HFF-Myc (cell line): ENCODE results near the gene CYTL1.

ENCODE experiments used
- DNase-seq: peaks from one replicate; pipeline ENCODE4 v3.0.0-alpha.2; 2011; ENCODE audit warnings: low read depth; ENCODE audit errors: extremely low read depth
- H3K4me3 ChIP-seq: replicated peaks from 2 replicates; pipeline ENCODE4 v1.5.1; 2011; ENCODE audit warnings: low read depth, mild to moderate bottlenecking, control low read depth, low read length
- TF ChIP-seq, protein P1 (sequence below): IDR thresholded peaks from 2 replicates; pipeline ENCODE4 v1.5.1; 2012; ENCODE audit warnings: mild to moderate bottlenecking, low read depth, low read length, control low read depth; ENCODE audit errors: missing control alignments

Gene CYTL1

DNA sequence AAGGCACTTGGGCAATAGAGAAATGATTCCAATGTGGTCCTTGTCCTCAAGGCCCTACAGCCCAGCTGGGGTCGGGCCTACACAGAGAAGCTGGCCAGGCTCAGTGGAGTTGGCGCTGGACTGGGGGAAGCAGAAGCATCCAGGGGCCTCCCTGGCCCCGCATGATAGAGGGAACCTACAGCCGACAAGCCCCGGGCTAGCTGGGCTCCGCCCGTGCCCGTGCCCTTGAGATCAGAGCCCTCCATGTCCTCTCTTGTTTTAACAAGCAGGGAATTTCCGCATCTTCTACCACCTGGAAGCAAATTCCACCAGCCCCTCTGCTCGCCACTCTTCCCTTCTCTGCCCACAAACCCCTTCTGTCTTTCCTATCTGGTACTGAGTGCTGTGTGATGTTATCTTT lies 31.6 kb downstream of the CYTL1 start:
- TF ChIP-seq, protein P1, sequence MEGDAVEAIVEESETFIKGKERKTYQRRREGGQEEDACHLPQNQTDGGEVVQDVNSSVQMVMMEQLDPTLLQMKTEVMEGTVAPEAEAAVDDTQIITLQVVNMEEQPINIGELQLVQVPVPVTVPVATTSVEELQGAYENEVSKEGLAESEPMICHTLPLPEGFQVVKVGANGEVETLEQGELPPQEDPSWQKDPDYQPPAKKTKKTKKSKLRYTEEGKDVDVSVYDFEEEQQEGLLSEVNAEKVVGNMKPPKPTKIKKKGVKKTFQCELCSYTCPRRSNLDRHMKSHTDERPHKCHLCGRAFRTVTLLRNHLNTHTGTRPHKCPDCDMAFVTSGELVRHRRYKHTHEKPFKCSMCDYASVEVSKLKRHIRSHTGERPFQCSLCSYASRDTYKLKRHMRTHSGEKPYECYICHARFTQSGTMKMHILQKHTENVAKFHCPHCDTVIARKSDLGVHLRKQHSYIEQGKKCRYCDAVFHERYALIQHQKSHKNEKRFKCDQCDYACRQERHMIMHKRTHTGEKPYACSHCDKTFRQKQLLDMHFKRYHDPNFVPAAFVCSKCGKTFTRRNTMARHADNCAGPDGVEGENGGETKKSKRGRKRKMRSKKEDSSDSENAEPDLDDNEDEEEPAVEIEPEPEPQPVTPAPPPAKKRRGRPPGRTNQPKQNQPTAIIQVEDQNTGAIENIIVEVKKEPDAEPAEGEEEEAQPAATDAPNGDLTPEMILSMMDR: no peak
- DNase-seq: no peak

DNA sequence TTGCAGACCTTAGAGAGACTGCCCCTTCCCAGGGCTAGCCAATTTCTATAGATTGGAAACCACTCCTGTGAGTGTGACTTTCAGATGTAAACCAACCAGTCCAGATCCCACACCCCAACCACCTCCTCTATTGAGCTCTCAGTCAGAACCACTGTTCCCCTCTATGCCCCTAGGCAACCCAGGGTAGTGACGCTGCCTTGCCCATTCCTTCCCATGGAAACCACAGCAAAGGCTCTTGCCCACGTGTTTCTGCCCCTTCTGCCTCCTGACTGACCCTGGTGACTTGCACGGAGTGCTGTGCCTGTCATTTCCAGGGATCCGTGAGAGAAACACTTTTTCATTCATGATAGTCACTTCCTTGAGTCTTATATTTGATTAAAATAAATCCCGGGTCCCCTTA lies 32.4 kb downstream of the CYTL1 start:
- no peak for DNase-seq
- TF ChIP-seq, protein P1: no peak
- no peak overlapping the region for H3K4me3 ChIP-seq

More for the DNA sequence above, 31.6 kb downstream of the CYTL1 start:
- H3K4me3 ChIP-seq: no peak overlapping the region

DNA sequence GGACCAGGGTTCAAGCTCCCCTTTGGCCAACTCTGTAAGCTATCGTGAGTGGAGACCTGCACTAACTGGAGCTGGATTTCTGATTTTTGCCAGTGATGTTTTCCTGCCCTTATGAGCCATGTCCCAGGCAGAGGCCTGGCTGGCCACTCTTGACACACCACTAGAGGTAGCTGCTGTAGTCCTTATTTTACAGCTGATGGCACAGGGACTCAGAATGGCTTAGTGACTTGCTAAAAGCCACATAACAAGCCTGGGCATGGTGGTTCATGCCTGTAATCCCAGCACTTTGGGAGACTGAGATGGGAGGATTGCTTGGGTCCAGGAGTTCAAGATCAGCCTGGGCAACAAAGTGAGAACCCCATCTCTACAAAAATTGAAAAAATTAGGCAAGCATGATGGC lies 33.4 kb downstream of the CYTL1 start:
- H3K4me3 ChIP-seq: no peak overlapping the region
- no peak for DNase-seq
- TF ChIP-seq, protein P1: peak; percentile 38

DNA sequence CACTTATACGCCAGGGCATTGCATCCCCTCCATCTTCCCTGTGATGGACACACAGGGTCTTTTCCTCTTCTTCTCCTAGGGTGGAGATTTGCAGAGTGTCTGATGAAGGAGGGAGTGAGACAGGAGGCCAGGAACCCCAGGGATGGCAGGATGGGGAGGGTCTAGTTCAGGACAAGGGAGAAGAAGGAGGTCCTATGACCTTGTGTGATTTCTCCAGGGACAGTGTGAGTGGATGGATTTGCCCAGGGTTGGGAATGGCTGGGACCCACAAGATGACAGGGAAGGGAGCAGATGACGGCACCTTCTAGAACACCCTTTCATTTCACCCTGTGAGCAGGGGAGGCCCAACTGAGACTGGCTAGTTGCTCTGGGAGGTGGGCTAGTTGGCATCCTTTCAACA lies 34.2 kb downstream of the CYTL1 start:
- no peak for DNase-seq
- H3K4me3 ChIP-seq: no peak overlapping the region
- TF ChIP-seq, protein P1: no peak

DNA sequence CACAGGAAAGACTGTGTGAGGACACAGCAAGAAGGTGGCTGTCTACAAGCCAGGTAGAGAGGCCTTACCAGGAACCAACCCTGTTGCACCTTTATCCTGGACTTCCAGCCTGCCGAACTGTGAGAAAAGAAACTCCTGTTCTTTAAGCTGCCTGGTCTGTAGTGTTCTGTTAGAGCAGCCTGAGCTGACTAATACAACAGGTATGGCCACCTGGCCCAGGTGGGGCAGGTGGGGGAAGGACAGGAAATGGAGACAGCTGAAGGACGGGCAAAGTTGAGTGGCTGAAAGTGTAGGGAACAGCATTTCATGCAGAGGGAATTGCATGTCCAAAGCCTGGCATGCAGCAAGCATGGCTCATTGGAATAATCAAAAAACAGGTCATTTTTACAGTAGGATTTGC lies 35.1 kb downstream of the CYTL1 start:
- H3K4me3 ChIP-seq: no peak overlapping the region
- TF ChIP-seq, protein P1: no peak
- no peak for DNase-seq

DNA sequence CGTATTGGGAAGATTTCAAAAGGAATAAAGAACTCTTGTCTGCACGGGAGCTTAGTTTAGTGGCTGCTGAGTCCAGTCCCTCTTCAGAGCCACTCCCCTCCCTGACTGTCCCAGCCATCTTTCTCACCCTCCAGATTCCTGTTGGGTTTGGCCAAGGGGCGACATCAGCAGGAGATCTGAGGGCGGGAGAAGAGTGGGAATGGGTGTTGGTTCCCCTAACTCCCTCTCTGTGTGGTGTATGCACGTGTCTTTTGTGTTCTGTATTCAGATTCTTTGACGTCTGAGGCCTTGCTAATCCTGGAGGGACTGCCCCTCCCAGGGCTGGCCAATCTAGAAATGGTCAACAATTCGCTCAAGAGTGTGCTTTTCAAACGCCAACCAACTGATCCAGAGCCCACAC lies 37.4 kb downstream of the CYTL1 start:
- TF ChIP-seq, protein P1: no peak
- no peak overlapping the region for H3K4me3 ChIP-seq

DNA sequence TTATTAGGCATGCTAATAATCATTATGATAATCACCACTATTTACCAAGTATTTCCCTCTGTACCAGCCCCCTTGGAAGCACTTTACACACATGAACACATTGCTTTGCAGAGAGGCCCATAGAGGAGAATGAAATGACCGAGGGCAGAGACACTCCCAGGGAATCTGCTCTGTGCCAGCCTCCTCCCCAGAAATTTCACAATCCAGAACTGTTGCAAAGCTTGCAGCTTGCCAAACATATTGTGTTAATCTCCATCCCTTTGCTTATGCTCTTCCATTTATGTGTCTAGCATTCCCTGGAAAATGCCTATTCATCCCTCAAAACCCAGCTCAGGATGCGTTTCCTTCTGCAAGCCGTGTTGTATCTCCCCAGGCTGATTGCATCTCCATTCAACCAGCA lies 37.8 kb downstream of the CYTL1 start:
- TF ChIP-seq, protein P1: no peak
- no peak for DNase-seq
- H3K4me3 ChIP-seq: no peak overlapping the region

More for the DNA sequence above, 37.4 kb downstream of the CYTL1 start:
- no peak for DNase-seq
